GM19035 (cell line): ENCODE data around the gene MSH3.
"Not testable (repeated sequence)": the region's sequence is repeated elsewhere in the genome, so short reads cannot be mapped to it uniquely, and the experiment has no call there.

ENCODE experiments used
- ATAC-seq: cut with Tn5 transposase; IDR thresholded peaks from one replicate; pipeline ENCODE4 v1.9.1; 2021; ENCODE audit not compliant: unreplicated experiment

The MSH3 gene

GRCh38 chr5:80837679-80838078 is 183.2 kb downstream of the MSH3 start:
- peak; percentile 82 for ATAC-seq

- ATAC-seq, result not testable (repeated sequence)
Observed at GRCh38 chr5:80841026-80841797, 186.8 kb downstream of the MSH3 start.

GRCh38 chr5:80846422-80846821 is 192.0 kb downstream of the MSH3 start:
- not testable (repeated sequence) for ATAC-seq

GRCh38 chr5:80850168-80850567 is 195.7 kb downstream of the MSH3 start:
- not testable (repeated sequence) for ATAC-seq

GRCh38 chr5:80852331-80853245 is 198.1 kb downstream of the MSH3 start:
- no peak for ATAC-seq

- ATAC-seq, result no peak
Observed at GRCh38 chr5:80853413-80853812, 199.0 kb downstream of the MSH3 start.

GRCh38 chr5:80854583-80854982 is 200.1 kb downstream of the MSH3 start:
- ATAC-seq, result no peak

GRCh38 chr5:80860924-80861613 is 206.6 kb downstream of the MSH3 start:
- no peak for ATAC-seq

GRCh38 chr5:80863708-80864107 is 209.3 kb downstream of the MSH3 start:
- no peak for ATAC-seq

- ATAC-seq, result no peak
Observed at GRCh38 chr5:80864109-80864508, 209.7 kb downstream of the MSH3 start.

- peak; percentile 67 for ATAC-seq
Observed at GRCh38 chr5:80864706-80865435, 210.4 kb downstream of the MSH3 start.

GRCh38 chr5:80865551-80865950 is 211.1 kb downstream of the MSH3 start:
- ATAC-seq, result no peak

GRCh38 chr5:80866371-80866770 is 211.9 kb downstream of the MSH3 start:
- no peak for ATAC-seq

GRCh38 chr5:80867233-80867632 is 212.8 kb downstream of the MSH3 start:
- ATAC-seq, result no peak

GRCh38 chr5:80870442-80870841 is 216.0 kb downstream of the MSH3 start:
- ATAC-seq, result no peak

- ATAC-seq, result no peak
Observed at GRCh38 chr5:80871541-80871961, 217.1 kb downstream of the MSH3 start.

GRCh38 chr5:80874162-80874561 is 219.7 kb downstream of the MSH3 start:
- ATAC-seq, result no peak

GRCh38 chr5:80877592-80877991 is 223.1 kb downstream of the MSH3 start:
- no peak for ATAC-seq

GRCh38 chr5:80881726-80882125 is 227.3 kb downstream of the MSH3 start:
- no peak for ATAC-seq

- not testable (repeated sequence) for ATAC-seq
Observed at GRCh38 chr5:80883390-80883789, 228.9 kb downstream of the MSH3 start.
